Loucy (cell line): Measurements from ENCODE around the gene TSSC4.

Experiments used
- CTCF ChIP-seq: fragments of 200-600 bp; sonication (generic); conservative IDR thresholded peaks from 2 replicates; pipeline ENCODE4 v1.5.1; 2014; ENCODE audit warnings: mild to moderate bottlenecking, antibody characterized with exemption, low read length
- EZH2phosphoT487 ChIP-seq: fragments of 200-600 bp; IDR thresholded peaks from 2 replicates; pipeline ENCODE4 v1.6.1; 2018; ENCODE audit warnings: antibody characterized with exemption, mild to moderate bottlenecking, moderate library complexity, borderline replicate concordance

- TF ChIP-seq CTCF: no peak
- TF ChIP-seq EZH2phosphoT487: no peak
These were observed 10.3 kb upstream of the TSSC4 start for GRCh38 chr11:2390091-2390724.
